ENCODE data around the gene ABCB6.
"Not testable (repeated sequence)": the region's sequence is repeated elsewhere in the genome, so short reads cannot be mapped to it uniquely, and the experiment has no call there.

The ABCB6 gene

DNA sequence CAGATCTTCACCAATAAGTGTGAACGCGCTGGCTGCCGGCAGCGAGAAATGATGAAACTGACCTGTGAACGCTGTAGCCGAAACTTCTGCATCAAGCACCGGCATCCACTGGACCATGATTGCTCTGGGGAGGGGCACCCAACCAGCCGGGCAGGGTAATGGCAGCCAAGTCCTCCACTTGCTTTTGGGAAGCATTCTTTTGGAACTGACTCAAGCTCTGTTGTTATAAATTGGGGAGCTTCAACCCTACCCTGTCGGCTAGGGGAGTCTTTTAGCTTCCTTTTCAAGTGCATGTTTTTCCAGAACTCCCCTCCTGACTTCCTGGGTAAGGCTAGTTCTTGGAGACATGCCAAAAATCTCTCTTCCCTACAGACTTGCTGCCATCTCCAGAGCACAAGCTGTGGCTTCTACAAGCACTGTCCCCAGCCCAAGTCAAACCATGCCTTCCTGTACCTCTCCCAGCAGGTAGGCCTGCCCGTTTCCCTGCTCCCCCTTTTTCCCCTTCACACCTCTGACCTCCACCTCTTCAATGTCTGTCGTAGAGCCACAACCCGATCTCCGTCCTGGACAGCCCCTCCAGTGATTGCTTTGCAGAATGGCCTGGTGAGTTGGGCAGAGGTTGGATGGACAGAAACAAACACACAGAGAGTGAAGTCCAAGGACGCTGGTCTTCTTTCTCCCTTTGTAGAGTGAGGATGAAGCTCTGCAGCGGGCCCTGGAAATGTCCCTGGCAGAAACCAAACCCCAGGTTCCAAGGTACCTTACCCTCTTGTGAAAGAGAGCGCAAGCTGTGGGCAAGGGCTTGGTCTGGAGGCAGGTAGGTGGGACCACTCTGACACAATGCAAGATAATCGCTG, 10.6 kb downstream of the ABCB6 start:
- Histone ChIP-seq H3K4me3 (ENCODE audit: low read depth in 1 of 5, low read length in 5 of 5) (peak overlapping the region in 3 of 5 donors; percentile 79 to 86 (median 81)), H3K4me1 (ENCODE audit: control insufficient read depth in 5 of 5, insufficient read depth in 5 of 5, low read length in 5 of 5) (peaks cover 9 to 23% (median 22%) of the 10 kb centered on the region in 5 donors), H3K36me3 (ENCODE audit: control insufficient read depth in 5 of 5, insufficient read depth in 5 of 5, low read length in 5 of 5) (peaks cover 0 to 44% (median 41%) of the 10 kb centered on the region in 5 donors), H3K27ac (ENCODE audit: low read depth, low read length) (peak overlapping the region; percentile 78), H3K9me3 (ENCODE audit: control insufficient read depth in 5 of 5, low read length in 5 of 5) (no peaks in the 10 kb centered on the region), H3K9ac (ENCODE audit: low read length in 5 of 5) (peak overlapping the region in 2 of 5 donors; percentile 57 to 73), H3K27me3 (ENCODE audit: control insufficient read depth in 5 of 5, insufficient read depth in 4 of 5, low read length in 5 of 5) (no peaks in the 10 kb centered on the region)

DNA sequence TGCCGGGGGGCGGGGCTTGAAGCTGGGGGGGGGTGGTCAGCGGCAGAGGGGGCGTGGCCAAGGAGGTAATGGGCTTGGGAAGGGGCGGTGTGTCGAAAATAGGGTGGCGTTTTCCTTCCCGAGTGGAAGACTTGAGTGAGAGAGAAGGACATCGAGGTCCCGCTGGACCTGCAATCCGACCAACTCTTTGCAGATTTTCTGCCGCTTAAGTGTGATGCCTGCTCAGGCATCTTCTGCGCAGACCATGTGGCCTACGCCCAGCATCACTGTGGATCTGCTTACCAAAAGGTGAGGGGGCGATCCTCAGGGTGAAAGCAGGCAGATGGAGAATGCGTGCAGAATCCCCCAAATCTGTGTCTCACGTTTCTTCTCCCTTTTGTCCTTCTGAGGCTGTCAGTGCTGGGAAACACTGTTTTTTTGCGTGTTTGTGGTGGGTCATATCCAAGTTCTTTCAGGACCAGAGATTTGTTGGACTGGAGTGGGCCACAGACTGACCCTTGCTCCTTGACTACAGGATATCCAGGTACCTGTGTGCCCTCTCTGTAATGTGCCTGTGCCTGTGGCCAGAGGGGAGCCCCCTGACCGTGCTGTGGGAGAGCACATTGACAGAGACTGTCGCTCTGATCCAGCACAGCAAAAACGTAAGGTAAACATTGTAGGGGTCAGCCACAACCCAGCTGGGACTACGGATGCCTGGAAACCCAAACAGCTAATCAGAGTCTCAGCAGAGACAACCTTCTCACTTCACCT, 11.4 kb downstream of the ABCB6 start:
- peak overlapping the region in 4 of 5 donors; percentile 33 to 73 (median 46) for H3K9ac ChIP-seq (ENCODE audit: low read length in 5 of 5)
- peaks cover 0 to 38% (median 35%) of the 10 kb centered on the region in 5 donors for H3K36me3 ChIP-seq (ENCODE audit: control insufficient read depth in 5 of 5, insufficient read depth in 5 of 5, low read length in 5 of 5)
- H3K4me1 ChIP-seq (ENCODE audit: control insufficient read depth in 5 of 5, insufficient read depth in 5 of 5, low read length in 5 of 5) = peaks cover 9 to 23% (median 22%) of the 10 kb centered on the region in 5 donors
- H3K9me3 ChIP-seq (ENCODE audit: control insufficient read depth in 5 of 5, low read length in 5 of 5) = no peaks in the 10 kb centered on the region
- H3K27ac ChIP-seq (ENCODE audit: low read depth, low read length) = peak overlapping the region; percentile 78
- H3K27me3 ChIP-seq (ENCODE audit: control insufficient read depth in 5 of 5, insufficient read depth in 4 of 5, low read length in 5 of 5) = no peaks in the 10 kb centered on the region
- H3K4me3 ChIP-seq (ENCODE audit: low read depth in 1 of 5, low read length in 5 of 5) = peak overlapping the region; percentile 69 to 86 (median 79)

DNA sequence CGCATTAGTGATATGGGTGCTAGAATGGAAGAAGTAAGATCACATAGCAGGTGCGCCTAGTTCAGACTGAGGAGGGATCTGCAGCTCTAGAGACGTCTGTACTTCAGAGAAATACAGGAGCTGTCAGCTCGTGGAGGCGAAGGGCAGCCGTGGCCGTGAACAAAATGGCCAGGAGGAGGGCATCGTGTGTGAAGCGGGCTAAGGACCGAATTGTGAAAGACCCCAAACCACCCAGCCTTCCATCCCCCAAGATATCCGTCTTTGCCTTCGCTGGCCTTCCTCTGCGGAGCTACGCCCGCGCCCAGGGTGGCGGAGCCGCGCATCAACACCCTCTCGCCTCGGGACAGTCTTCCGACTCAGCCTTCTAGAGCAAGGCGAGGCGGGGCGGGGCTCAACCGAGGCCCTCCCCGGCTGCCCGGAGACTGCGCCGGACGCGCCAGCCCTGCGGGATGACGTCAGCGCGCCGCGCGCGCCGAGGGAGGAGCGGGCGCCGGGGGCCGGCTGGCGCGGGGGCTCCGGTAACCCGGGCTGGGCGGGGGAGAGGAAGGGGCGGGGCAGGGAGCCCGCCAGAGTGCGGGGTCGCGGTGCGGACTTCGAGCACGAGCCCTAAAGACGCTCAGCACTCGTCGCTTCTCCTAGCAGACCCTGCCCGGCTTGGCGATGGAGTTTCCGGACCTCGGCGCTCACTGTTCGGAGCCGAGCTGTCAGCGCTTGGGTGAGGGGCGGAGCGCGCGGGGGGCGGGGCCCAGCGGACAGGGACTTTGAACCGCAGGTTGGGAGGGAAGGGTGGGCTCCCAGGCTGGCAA, 12.2 kb downstream of the ABCB6 start, which contains the start of gene ZFAND2B:
ZFAND2B (plus strand) TSS at position 455 of the 806 bp plus-strand sequence; CDS start at position 661, 206 bp downstream.
- no peaks in the 10 kb centered on the region for H3K27me3 ChIP-seq (ENCODE audit: control insufficient read depth in 5 of 5, insufficient read depth in 4 of 5, low read length in 5 of 5)
- H3K4me3 ChIP-seq (ENCODE audit: low read depth in 1 of 5, low read length in 5 of 5) = peak within 1 kb of the TSS; percentile 69 to 96 (median 81)
- peaks cover 0 to 35% (median 32%) of the 10 kb centered on the region in 5 donors for H3K36me3 ChIP-seq (ENCODE audit: control insufficient read depth in 5 of 5, insufficient read depth in 5 of 5, low read length in 5 of 5)
- H3K27ac ChIP-seq (ENCODE audit: low read depth, low read length) = peak within 1 kb of the TSS; percentile 78
- H3K9ac ChIP-seq (ENCODE audit: low read length in 5 of 5) = peak within 1 kb of the TSS; percentile 75 to 92 (median 85)
- no peaks in the 10 kb centered on the region for H3K9me3 ChIP-seq (ENCODE audit: control insufficient read depth in 5 of 5, low read length in 5 of 5)
- peaks cover 9 to 23% (median 22%) of the 10 kb centered on the region in 5 donors for H3K4me1 ChIP-seq (ENCODE audit: control insufficient read depth in 5 of 5, insufficient read depth in 5 of 5, low read length in 5 of 5)

DNA sequence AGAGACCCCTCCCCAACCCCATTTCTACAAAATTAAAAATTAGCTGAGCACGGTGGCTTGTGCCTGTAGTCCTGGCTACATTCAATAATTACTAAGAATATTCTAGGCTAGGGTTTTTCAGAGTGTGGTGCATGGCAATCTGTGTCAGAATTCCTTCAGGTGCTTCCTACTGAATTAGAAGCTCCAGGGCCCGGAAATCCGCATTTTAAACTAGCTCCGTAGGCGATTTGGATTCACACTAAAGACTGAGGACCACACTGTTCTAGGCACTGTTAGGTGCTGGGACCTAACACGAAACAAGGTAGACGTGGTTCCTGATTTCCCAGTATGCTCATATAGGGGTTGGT, 12.8 kb downstream of the ABCB6 start:
- Histone ChIP-seq H3K36me3 (ENCODE audit: control insufficient read depth in 5 of 5, insufficient read depth in 5 of 5, low read length in 5 of 5) (peaks cover 0 to 31% (median 29%) of the 10 kb centered on the region in 5 donors), H3K9ac (ENCODE audit: low read length in 5 of 5) (peak overlapping the region; percentile 75 to 92 (median 85)), H3K4me3 (ENCODE audit: low read depth in 1 of 5, low read length in 5 of 5) (peak overlapping the region; percentile 69 to 96 (median 81)), H3K27me3 (ENCODE audit: control insufficient read depth in 5 of 5, insufficient read depth in 4 of 5, low read length in 5 of 5) (no peaks in the 10 kb centered on the region), H3K27ac (ENCODE audit: low read depth, low read length) (peak overlapping the region; percentile 78), H3K4me1 (ENCODE audit: control insufficient read depth in 5 of 5, insufficient read depth in 5 of 5, low read length in 5 of 5) (peaks cover 9 to 23% (median 19%) of the 10 kb centered on the region in 5 donors), H3K9me3 (ENCODE audit: control insufficient read depth in 5 of 5, low read length in 5 of 5) (no peaks in the 10 kb centered on the region)

DNA sequence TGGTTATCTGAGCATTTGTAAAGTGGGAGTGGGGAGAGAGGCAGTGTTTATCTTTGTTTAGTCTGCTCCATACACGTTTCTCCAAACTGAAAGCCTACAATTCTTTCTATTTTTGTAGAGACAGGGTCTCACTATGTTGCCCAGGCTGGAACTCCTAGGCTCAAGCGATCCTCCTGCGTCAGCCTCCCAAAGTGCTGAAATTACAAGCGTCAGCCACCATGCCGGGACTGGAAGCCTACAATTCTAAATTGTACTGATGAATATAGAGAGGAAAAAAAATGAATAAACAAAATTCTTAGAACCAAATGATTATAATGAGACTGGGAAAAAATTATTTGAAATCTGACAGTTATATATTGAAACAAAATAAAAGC, 13.6 kb downstream of the ABCB6 start:
- Histone ChIP-seq H3K36me3 (ENCODE audit: control insufficient read depth in 5 of 5, insufficient read depth in 5 of 5, low read length in 5 of 5) (peaks cover 0 to 26% (median 21%) of the 10 kb centered on the region in 5 donors), H3K9ac (ENCODE audit: low read length in 5 of 5) (no peak overlapping the region), H3K27me3 (ENCODE audit: control insufficient read depth in 5 of 5, insufficient read depth in 4 of 5, low read length in 5 of 5) (no peaks in the 10 kb centered on the region), H3K9me3 (ENCODE audit: control insufficient read depth in 5 of 5, low read length in 5 of 5) (no peaks in the 10 kb centered on the region), H3K4me1 (ENCODE audit: control insufficient read depth in 5 of 5, insufficient read depth in 5 of 5, low read length in 5 of 5) (peaks cover 9 to 23% (median 19%) of the 10 kb centered on the region in 5 donors), H3K4me3 (ENCODE audit: low read depth in 1 of 5, low read length in 5 of 5) (no peak overlapping the region), H3K27ac (ENCODE audit: low read depth, low read length) (no peak overlapping the region)

DNA sequence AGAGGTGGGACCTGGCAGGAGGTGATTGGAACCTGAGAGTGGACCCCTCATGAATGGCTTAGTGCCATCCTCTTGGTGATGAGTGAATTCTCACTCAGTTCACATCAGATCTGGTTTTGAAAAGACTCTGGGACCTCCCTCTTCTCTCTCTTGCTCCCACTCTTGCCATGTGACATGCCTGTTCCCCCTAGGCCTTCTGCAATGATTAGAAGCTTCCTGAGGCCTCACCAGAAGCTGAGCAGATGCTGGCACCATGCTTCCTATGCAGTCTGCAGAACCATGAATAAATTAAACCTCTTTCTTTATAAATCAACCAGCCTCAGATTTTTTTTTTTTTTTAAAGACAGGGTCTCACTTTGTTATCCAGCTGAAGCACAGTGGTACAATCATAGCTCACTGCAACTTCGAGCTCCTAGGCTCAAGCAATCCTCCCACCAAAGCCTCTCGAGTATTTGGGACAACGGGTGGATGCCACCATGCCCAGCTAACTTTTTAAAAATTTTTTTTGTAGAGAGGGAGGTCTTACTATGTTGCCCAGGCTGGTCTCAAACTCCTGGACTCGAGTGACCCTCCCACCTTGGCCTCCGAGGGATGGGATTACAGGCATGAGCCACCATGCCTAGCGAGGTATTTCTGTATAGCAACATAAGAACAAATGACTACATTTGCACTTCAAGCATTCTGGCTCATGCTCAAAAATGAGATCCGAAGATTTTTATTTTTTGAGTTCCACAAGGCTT, 14.2 kb downstream of the ABCB6 start:
- H3K9me3 ChIP-seq (ENCODE audit: control insufficient read depth in 5 of 5, low read length in 5 of 5) = no peaks in the 10 kb centered on the region
- peaks cover 9 to 27% (median 23%) of the 10 kb centered on the region in 5 donors for H3K4me1 ChIP-seq (ENCODE audit: control insufficient read depth in 5 of 5, insufficient read depth in 5 of 5, low read length in 5 of 5)
- no peak overlapping the region for H3K9ac ChIP-seq (ENCODE audit: low read length in 5 of 5)
- no peak overlapping the region for H3K4me3 ChIP-seq (ENCODE audit: low read depth in 1 of 5, low read length in 5 of 5)
- H3K27me3 ChIP-seq (ENCODE audit: control insufficient read depth in 5 of 5, insufficient read depth in 4 of 5, low read length in 5 of 5) = no peaks in the 10 kb centered on the region
- H3K36me3 ChIP-seq (ENCODE audit: control insufficient read depth in 5 of 5, insufficient read depth in 5 of 5, low read length in 5 of 5) = peaks cover 0 to 20% (median 15%) of the 10 kb centered on the region in 5 donors
- no peak overlapping the region for H3K27ac ChIP-seq (ENCODE audit: low read depth, low read length)

DNA sequence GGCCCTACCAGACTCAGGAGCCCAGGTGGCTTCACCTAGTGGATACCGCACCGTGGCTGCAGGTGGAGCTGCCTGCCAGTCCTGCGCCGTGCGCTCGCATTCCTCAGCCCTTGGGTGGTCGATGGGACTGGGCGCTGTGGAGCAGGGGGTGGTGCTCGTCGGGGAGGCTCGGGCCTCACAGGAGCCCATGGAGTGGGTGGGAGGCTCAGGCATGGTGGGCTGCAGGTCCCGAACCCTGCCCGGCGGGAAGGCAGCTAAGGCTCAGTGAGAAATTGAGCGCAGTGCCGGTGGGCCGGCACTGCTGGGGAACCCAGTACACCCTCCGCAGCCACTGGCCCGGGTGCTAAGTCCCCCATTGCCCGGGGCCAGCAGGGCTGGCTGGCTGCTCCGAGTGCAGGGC, 17.4 kb downstream of the ABCB6 start:
- not testable (repeated sequence) for H3K9ac ChIP-seq (ENCODE audit: low read length in 5 of 5); H3K27ac ChIP-seq (ENCODE audit: low read depth, low read length); H3K9me3 ChIP-seq (ENCODE audit: control insufficient read depth in 5 of 5, low read length in 5 of 5); H3K27me3 ChIP-seq (ENCODE audit: control insufficient read depth in 5 of 5, insufficient read depth in 4 of 5, low read length in 5 of 5); H3K4me3 ChIP-seq (ENCODE audit: low read depth in 1 of 5, low read length in 5 of 5); H3K36me3 ChIP-seq (ENCODE audit: control insufficient read depth in 5 of 5, insufficient read depth in 5 of 5, low read length in 5 of 5)
- H3K4me1 ChIP-seq (ENCODE audit: control insufficient read depth in 5 of 5, insufficient read depth in 5 of 5, low read length in 5 of 5) = peaks cover 3 to 18% (median 12%) of the 10 kb centered on the region in 5 donors

DNA sequence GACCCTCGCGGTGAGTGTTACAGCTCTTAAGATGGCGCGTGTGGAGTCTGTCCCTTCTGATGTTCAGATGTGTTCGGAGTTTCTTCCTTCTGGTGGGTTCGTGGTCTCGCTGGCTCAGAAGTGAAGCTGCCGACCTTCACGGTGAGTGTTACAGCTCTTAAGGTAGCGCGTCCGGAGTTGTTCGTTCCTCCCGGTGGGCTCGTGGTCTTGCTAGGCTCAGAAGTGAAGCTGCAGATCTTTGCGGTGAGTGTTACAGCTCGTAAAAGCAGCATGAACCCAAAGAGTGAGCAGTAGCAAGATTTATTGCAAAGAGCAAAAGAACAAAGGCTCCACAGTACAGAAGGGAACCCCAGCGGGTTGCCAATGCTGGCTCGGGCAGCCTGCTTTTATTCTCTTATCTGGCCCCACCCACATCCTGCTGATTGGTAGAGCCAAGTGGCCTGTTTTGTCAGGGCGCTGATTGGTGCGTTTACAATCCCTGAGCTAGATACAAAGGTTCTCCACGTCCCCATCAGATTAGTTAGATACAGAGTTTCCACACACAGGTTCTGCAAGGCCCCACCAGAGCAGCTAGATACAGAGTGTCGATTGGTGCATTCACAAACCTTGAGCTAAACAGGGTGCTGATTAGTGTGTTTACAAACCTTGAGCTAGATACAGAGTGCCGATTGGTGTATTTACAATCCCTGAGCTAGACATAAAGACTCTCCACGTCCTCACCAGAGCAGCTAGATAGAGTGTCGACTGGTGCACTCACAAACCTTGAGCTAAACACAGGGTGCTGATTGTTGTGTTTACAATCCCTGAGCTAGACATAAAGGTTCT, 18.0 kb downstream of the ABCB6 start:
- H3K27ac ChIP-seq (ENCODE audit: low read depth, low read length); H3K36me3 ChIP-seq (ENCODE audit: control insufficient read depth in 5 of 5, insufficient read depth in 5 of 5, low read length in 5 of 5); H3K4me3 ChIP-seq (ENCODE audit: low read depth in 1 of 5, low read length in 5 of 5); H3K27me3 ChIP-seq (ENCODE audit: control insufficient read depth in 5 of 5, insufficient read depth in 4 of 5, low read length in 5 of 5); H3K9me3 ChIP-seq (ENCODE audit: control insufficient read depth in 5 of 5, low read length in 5 of 5); H3K9ac ChIP-seq (ENCODE audit: low read length in 5 of 5): not testable (repeated sequence)
- H3K4me1 ChIP-seq (ENCODE audit: control insufficient read depth in 5 of 5, insufficient read depth in 5 of 5, low read length in 5 of 5) = peaks cover 0 to 12% (median 7%) of the 10 kb centered on the region in 5 donors
